HepG2 (cell line): ENCODE data around the gene ENTPD2. TPM values are rescaled to one million over a fixed set of nuclear protein-coding genes. Genes with fewer than 3 reads are reported as not detected.

Experiments
- ADNP ChIP-seq: sonication (generic); formaldehyde crosslinking; IDR thresholded peaks from 2 replicates; pipeline ENCODE4 v1.4.0; 2020; ENCODE audit warnings: missing genetic modification reagents
- AHR ChIP-seq: IDR thresholded peaks from 2 replicates; pipeline ENCODE4 v1.6.1; 2018; ENCODE audit warnings: missing genetic modification reagents, missing compliant biosample characterization
- ATF6 ChIP-seq: sonication (generic); formaldehyde crosslinking; conservative IDR thresholded peaks from 2 replicates; pipeline ENCODE4 v1.4.0; 2020; ENCODE audit warnings: missing genetic modification reagents
- CHD4 ChIP-seq: fragments of 200-600 bp; sonication (generic); IDR thresholded peaks from 2 replicates; pipeline ENCODE4 v1.7.0; 2017; ENCODE audit warnings: mild to moderate bottlenecking, low read length, borderline replicate concordance
- CSRNP2 ChIP-seq: sonication (generic); formaldehyde crosslinking; conservative IDR thresholded peaks from 2 replicates; pipeline ENCODE4 v1.8.0; 2022; ENCODE audit warnings: low read depth, missing genetic modification reagents
- FOXO4 ChIP-seq: sonication (generic); formaldehyde crosslinking; conservative IDR thresholded peaks from 2 replicates; pipeline ENCODE4 v1.8.1; 2023; ENCODE audit warnings: missing genetic modification reagents
- HOXA5 ChIP-seq: sonication (generic); formaldehyde crosslinking; IDR thresholded peaks from 2 replicates; pipeline ENCODE4 v1.4.0; 2020; ENCODE audit warnings: missing genetic modification reagents
- KDM4B ChIP-seq: sonication (generic); formaldehyde crosslinking; IDR thresholded peaks from 2 replicates; pipeline ENCODE4 v1.4.0; 2020; ENCODE audit warnings: missing genetic modification reagents
- LBX2 ChIP-seq: sonication (generic); formaldehyde crosslinking; IDR thresholded peaks from 2 replicates; pipeline ENCODE4 v1.5.0; 2020; ENCODE audit warnings: missing genetic modification reagents, mild to moderate bottlenecking, borderline replicate concordance
- NFYC ChIP-seq: IDR thresholded peaks from 2 replicates; pipeline ENCODE4 v1.6.1; 2016; ENCODE audit warnings: missing genetic modification reagents, missing compliant biosample characterization
- REST ChIP-seq, 2 experiments: IDR thresholded peaks; 2 replicates each; pipeline ENCODE4 v1.6.1; 2011 to 2012; ENCODE audit warnings: low read length in 2 of 2, borderline replicate concordance in 1 of 2, low read depth in 1 of 2, mild to moderate bottlenecking in 1 of 2, moderate library complexity in 1 of 2
- REXO4 ChIP-seq: sonication (generic); formaldehyde crosslinking; IDR thresholded peaks from 2 replicates; pipeline ENCODE4 v1.8.0; 2022; ENCODE audit warnings: missing genetic modification reagents, mild to moderate bottlenecking, borderline replicate concordance
- SP1 ChIP-seq, 2 experiments: fragments of 450-650 bp in 1 of 2; sonication (generic) in 1 of 2; formaldehyde crosslinking in 1 of 2; IDR thresholded peaks; 2 replicates each; pipeline versions ENCODE4 v1.4.0 to v1.6.1; 2016 to 2020; ENCODE audit warnings: missing genetic modification reagents in 1 of 2
- U2AF1 ChIP-seq: fragments of 200-400 bp; formaldehyde crosslinking; optimal IDR thresholded peaks from 2 replicates; pipeline ENCODE3; 2017; ENCODE audit warnings: mild to moderate bottlenecking, low read depth, low read length
- ZBTB3 ChIP-seq: sonication (generic); formaldehyde crosslinking; IDR thresholded peaks from 2 replicates; pipeline ENCODE4 v1.4.0; 2020; ENCODE audit warnings: low read depth, mild to moderate bottlenecking, moderate library complexity, missing genetic modification reagents, borderline replicate concordance
- ZNF660 ChIP-seq: sonication (generic); formaldehyde crosslinking; IDR thresholded peaks from 2 replicates; pipeline ENCODE4 v1.5.1; 2020; ENCODE audit warnings: mild to moderate bottlenecking, low read depth, missing genetic modification reagents, borderline replicate concordance
- ZNF720 ChIP-seq: sonication (generic); formaldehyde crosslinking; IDR thresholded peaks from 2 replicates; pipeline ENCODE4 v1.4.0; 2020; ENCODE audit warnings: missing genetic modification reagents
- ZNF749 ChIP-seq: sonication (generic); formaldehyde crosslinking; IDR thresholded peaks from 2 replicates; pipeline ENCODE4 v1.8.0; 2022; ENCODE audit warnings: mild to moderate bottlenecking, missing genetic modification reagents, moderate library complexity, borderline replicate concordance
- ZSCAN29 ChIP-seq: sonication (generic); formaldehyde crosslinking; conservative IDR thresholded peaks from 2 replicates; pipeline ENCODE4 v1.4.0; 2020; ENCODE audit warnings: mild to moderate bottlenecking, missing genetic modification reagents
- ZSCAN9 ChIP-seq: IDR thresholded peaks from 2 replicates; pipeline ENCODE4 v1.6.1; 2016; ENCODE audit warnings: borderline replicate concordance
- polyA plus RNA-seq, 8 experiments: library from polyadenylated mRNA; depleted of rRNA in 3 of 8; stranded (reverse) in 7 of 8; unstranded in 1 of 8; fragments of >200 nt; fragmentation: Illumina TruSeq in 4 of 8; extraction: Trizol in 4 of 8; gene quantifications; 2 replicates each; pipeline versions ENCODE4 v1.2.1 to v1.2.3, GENCODE V29; 2011 to 2016; ENCODE audit warnings: low read depth in 4 of 8, missing spikeins in 1 of 8, mixed read lengths in 1 of 8; ENCODE audit not compliant: insufficient read depth in 1 of 8
- total RNA-seq, 5 experiments: library from RNA; depleted of rRNA; stranded (reverse); fragments of >200 nt; fragmentation: Illumina TruSeq; extraction: Trizol; gene quantifications; 2 replicates each; pipeline ENCODE4 v1.2.3, GENCODE V29; 2016; ENCODE audit warnings: low read depth in 1 of 5

The ENTPD2 gene
- total and polyA plus RNA-seq, 2 of the 13 experiments (the other 11 are each of a cell fraction or from before 2014, with no cell fraction given): 0.95 to 3.2 TPM

- no peak for TF ChIP-seq ZSCAN29
- no peak for TF ChIP-seq ZNF749 (CRISPR knock-in tag)
- no peak for TF ChIP-seq ATF6 (CRISPR knock-in tag)
- no peak for TF ChIP-seq KDM4B (CRISPR knock-in tag)
- TF ChIP-seq AHR (CRISPR knock-in tag): no peak
- no peak for TF ChIP-seq SP1 (IDR thresholded peaks at IDR 0.05)
- no peak for TF ChIP-seq SP1 (CRISPR knock-in tag; IDR thresholded peaks at IDR 0.05)
- no peak for TF ChIP-seq HOXA5
- TF ChIP-seq REST (IDR thresholded peaks at IDR 0.05; ENCODE audit: borderline replicate concordance in 1 of 2, low read depth in 1 of 2, low read length in 2 of 2): 0 out of 4 replicates have a peak, but pooled peaks of 1 of the 2 experiments have one; percentile 29
- TF ChIP-seq FOXO4: no peak
- no peak for TF ChIP-seq ZNF660 (CRISPR knock-in tag)
- TF ChIP-seq ZNF720: no peak
- TF ChIP-seq REXO4 (CRISPR knock-in tag): no peak
- no peak for TF ChIP-seq CSRNP2
- no peak for TF ChIP-seq ZBTB3 (CRISPR knock-in tag)
- TF ChIP-seq NFYC (CRISPR knock-in tag): no peak
- TF ChIP-seq LBX2 (CRISPR knock-in tag): no peak
- no peak for TF ChIP-seq U2AF1
- no peak for TF ChIP-seq ZSCAN9
- TF ChIP-seq CHD4: peak; percentile 48; the same call in 1 of the 2 replicates
- TF ChIP-seq ADNP (CRISPR knock-in tag): no peak
Measured at GRCh38 chr9:137067860-137068538, 14.1 kb upstream of the ENTPD2 start (continued).
